GM18517 (cell line): ENCODE data around the gene GRIN2A.
"Not testable (repeated sequence)": the region's sequence is repeated elsewhere in the genome, so short reads cannot be mapped to it uniquely, and the experiment has no call there.

ENCODE experiments used
- ATAC-seq: cut with Tn5 transposase; IDR thresholded peaks from one replicate; pipeline ENCODE4 v1.9.1; 2021; ENCODE audit warnings: mild to moderate bottlenecking, moderate library complexity; ENCODE audit not compliant: unreplicated experiment

GRIN2A gene

DNA sequence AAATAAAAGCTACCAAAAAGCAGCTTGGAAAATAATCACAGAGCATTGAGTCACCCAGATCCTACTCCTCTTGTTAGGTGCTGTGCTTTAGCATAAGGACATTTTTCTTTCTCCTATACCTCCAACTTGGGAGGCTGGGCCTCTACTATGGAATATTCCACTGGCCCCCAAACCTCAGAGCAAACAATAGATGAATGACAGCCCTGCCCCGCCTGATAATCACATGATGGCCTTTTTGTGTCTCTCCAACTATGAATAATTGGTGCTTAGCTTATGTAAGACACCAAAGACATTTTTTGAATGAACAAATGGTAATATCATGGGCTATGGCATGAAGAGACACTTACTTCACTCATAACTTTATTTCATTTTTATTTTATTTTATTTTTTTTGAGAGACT is 250.2 kb downstream of the GRIN2A start:
- no peak for ATAC-seq

DNA sequence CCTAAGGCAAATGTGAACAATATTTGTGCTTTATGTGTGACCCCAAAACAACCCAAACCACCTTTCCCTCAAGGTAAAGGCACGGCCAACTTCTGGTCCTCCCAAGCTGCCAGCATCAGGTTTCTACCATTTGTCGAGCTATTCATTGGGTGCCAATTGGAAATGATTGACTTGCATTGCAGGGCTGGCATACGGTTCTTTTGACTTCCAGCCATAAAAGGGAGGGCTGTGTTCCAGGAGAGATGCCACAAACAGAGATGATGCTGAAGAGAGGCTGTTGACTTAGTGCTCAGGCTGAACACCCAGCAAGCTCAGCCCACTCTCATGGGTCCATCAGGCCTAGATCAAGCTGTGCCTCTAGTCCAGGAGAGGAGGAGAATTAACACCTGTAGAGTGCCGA is 252.4 kb downstream of the GRIN2A start:
- ATAC-seq: no peak

DNA sequence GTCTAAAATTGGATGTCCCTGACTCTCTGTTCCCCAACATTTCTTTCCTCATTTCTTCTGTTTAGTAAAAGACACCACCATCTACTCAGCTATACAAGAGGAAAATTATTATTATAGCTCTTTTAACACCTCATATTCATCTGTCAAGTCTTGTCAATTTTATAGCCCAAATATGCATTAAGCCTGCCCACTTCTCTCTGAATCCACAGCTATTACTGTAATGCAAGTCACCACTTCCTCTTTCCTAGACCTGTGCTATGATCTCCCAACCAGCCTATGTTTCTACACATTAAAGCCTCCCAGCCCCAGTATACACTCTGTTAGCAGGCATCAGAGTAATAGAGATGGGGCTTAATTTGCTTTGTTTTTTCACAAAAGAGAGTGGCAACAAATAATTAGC is 252.9 kb downstream of the GRIN2A start:
- no peak for ATAC-seq

DNA sequence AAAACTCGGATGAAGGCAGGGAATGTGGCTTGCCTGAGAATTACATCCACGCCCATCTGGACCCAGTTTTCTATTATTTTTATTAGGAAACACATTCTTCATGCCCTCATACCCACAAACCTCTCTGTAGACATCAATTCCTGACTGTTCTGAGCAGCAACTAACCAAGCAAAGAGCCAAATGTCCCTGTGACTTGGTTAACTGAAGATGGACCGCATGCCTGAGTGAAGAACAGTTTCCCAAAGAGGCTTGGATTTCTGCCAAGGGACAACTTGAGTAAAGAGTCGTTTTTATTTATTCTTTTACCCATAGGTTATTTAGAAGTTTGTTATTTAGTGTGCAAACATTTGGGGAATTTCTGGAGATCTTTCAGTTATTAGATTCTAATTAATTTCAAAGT is 259.8 kb downstream of the GRIN2A start:
- no peak for ATAC-seq

DNA sequence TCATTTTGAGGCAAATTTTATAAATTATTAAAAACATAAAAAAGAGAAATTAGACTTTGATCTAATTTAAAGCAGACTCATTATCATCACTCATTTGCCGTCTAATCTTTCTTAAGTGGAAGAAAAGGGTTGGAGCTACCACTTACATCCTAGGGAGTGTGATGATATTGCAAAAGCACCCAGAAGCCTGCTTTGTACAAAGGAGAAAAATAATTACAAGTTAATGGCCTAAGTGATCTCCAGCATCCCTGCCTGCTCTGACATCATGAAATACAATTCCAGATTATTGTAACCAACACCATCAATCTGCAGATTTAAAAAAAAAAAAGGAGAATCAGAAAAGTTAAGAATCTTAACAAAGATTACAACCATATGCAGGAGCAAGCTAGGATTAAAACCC is 260.2 kb downstream of the GRIN2A start:
- no peak for ATAC-seq

DNA sequence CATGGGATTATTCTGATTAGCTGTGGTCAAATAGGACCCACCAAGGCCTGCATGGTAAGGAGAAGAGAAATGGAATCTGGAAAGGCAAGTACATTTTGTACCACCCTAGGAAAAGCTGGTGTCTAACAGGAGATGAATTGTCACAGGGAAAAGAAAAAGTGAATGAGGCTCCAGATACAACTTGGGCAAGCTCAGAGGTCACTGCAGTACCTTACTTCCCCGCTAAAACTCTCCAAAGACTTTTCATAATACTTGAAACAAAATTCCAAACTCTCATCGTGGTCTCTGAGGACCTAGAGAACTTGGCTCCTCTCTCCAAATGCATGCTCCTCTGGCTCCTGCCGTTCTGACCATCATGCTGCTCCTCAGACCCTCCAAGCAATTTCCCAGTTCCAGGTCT is 262.8 kb downstream of the GRIN2A start:
- no peak for ATAC-seq

DNA sequence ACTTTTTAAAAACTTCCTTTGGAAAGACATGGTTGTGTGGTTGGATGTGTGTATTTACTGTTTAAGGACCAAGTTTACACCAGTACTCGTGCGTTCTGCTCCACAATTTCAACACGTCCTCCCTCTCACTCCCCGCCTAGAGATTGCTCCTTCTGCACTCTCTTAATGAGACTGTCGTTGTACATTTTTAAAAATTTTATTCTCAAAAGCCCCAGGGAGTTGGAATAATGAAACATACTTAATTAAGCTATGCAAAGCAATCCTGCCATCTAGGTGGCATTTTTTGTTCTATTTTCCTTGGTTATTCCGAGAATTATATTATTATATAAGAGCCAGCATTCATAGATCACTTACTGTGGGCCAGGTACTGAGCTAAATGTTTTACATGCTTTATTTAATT is 264.5 kb downstream of the GRIN2A start:
- no peak for ATAC-seq

DNA sequence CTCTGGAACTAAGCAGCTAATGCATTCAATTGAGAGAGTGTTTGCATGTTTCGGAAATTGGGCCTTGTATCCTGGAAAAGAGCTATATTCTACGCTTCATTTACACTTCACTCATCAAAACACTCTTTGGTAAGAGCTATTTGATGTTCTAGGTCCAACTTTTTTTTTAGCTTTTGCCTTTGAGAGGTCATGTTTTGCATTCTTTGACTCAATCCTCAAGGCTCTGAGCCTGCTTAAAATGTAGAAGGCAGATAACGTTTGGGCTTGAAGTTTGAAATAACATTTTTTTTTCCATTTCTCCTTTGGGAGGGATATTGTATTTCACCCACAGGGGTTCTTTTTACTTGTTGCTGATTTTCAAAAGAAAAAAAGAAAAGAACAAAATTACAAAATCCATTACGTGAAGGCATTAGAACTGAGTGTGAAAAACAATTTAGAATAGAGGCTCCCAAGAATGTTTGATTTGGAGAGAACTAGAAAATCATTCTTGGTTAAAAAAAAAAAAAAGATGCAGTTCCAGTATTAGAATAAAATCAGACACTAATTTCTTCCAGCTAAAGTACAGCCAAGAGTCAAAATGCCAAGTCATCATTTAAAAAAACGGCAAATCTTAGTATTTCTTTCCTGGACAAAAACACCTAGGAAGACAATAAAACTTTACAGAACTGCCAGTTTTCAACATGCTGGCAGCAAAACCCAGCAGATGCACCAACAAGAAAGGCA is 268.5 kb downstream of the GRIN2A start:
- ATAC-seq: no peak

DNA sequence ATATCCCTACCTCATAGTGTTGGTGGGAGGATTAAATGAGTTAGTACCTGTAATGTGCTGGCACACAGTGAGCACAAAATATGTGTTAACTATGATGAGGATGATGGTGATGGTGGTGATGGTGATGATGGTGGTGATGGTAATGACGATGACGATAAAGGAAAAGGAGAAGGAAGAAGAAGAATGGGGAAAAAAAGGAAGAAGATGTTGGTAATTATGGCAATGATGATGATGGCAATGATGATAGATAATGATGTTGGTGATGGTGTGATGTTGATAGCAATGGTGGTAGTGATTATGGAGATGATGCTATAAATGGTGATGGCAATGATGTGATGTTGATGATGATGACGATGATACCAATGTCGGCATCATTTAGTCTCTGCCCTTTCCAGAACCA is 270.2 kb downstream of the GRIN2A start:
- ATAC-seq: no peak

DNA sequence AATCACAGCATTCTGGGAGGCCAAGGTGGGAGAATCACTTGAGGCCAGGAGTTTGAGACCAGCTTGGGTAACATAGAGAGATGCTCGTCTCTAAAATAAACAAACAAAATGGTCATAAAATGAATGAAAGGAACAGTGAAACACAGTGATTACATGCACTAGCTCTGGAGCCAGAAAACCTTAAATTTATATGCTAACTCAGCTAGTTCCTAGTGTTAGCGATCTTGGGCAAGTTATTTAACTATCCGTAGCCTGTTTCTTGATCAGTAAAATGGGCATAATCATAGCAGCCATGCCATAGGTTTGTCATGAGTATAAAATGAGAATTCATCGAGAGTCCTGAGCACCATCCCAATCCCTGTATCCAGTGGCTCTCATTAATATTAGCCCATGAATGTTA is 271.0 kb downstream of the GRIN2A start:
- ATAC-seq: no peak

DNA sequence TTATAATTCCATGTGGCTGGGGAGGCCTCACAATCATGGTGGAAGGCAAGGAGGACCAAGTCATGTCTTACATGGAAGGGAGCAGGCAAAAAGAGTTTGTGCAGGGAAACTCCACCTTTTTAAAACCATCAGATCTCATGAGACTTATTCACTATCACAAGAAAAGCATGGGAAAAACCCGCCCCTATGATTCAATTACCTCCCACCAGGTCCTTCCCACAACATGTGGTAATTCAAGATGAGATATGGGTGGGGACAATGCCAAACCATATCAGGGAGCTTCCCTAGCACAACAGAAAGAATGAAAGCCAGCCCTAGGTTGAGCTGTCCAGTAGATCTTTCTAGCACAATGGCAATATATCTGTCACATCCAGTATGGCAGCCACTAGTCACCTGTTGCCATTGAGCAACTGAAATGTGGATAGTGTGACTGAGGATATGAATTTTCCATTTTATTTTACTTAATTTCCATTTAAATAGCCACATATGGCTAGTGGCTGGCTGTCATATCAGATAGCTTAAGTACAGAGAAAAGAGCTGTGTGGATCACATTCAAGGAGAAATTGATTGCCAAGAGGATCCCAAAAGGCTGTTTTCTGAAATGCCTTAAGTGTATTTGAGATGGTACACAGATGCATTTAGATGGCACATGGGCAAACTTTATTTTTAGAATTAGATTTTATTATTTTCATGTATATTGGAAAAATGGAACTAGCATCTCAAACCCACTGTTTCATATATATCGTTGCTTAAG is 273.0 kb downstream of the GRIN2A start:
- no peak for ATAC-seq

DNA sequence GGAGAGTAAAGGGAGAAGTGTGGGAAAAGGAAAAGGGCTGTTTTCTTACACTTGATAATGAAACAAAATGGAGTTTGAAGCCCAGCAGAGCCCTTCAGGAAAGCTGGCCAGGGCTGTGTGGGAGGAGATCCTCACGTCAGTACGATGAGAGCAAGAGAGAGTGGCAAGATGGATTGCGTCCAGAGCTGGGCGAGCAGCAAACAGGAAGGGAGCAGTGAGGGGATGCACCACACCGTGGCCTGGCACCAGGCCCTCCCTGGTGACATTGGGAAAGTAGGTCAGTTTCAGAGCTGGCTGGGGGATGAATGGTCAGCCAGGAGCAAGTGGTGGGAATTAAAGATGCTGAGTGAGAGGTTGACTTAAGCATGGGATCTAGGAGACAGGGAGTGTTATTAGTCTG is 273.6 kb downstream of the GRIN2A start:
- ATAC-seq: no peak

DNA sequence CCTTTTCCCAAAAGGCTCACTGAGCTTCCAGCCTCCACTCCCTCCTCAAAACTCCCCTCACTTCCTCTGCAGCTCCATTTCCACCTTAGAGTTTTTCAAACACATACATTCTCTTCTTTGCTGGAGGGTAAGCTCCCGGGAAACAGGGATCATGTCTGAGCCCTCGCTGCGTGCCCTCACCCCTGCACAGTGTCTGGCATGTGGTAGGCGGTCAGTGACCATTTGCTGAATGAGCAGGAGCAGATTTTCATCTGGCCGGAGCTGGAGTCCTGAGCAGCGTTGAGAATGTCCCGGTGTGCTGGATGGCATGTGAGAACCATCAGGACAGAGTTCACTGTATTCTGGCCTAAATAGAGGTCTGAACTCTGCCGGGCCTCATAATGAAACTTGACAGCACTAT is 274.5 kb downstream of the GRIN2A start:
- ATAC-seq: no peak

DNA sequence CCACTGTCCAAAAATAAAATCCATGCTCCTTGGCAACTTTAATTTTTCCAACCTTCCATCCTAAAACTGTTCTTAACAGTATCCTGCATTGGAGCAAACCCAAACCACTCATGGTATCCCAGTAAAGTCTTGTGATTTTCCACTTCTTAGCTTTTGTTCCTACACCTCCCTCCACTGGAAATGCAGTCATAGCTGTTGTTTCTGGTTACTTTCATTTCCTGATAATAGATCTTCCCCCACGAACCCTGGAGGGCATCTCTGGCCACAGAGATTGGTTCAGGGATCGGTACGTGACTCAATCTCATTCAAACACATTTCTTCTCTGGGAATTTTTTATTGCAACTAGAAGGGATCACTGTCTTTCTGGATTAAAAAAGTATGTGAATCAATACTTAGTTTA is 276.0 kb downstream of the GRIN2A start:
- no peak for ATAC-seq

DNA sequence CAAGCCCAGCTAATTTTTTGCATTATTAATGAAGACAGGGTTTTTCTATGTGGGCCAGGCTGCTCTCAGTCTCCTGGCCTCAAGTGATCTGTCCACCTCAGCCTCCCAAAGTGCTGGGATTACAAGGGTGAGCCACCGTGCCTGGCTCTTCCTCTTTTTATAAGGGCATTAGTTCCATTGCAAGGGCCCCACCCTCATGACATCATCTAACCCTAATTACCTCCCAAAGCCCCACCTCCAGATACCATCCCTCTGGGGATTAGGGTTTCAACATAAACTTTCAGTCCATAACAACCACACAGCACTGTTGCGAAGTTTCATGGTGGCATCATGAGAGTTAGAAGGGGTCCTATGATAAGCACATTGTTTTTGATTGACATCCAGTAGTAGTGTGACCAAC is 277.7 kb downstream of the GRIN2A start:
- no peak for ATAC-seq

DNA sequence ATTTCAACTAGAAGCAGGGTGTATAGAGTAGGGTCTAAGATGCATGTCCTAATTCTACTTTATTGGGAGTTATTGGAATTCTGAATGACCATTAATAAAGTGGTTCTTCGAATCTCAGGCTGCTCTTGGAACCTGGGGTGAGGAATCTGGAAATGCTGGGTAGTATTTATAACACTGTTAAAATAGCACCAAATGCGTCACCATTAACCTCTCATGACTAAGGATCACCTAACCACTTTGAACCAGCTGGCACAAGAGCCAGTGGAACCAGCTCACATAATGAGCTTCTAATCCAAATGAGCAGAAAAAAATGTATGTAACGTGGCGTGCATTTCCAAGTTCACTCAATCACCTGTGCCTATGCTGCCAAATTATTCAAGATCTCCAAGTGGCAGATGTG is 281.7 kb downstream of the GRIN2A start:
- ATAC-seq: no peak

DNA sequence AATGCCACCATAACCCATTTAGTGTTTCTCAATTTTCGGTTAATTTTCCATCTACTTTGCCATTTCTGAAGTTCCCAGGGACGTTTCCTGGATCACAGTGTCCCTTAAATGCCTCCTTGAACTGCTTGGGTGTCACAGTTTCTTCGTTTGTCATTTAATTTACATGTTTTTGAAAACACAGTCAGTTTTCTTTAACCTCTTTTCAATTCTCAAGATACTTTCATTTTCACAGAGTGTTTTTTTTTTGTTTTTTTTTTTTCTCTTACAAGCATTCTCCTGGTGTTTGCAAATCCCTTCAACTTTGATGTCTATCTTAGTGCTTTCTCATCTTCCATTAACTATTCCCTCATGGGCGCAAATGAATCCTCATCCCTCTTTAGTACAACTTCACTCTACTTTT is 283.7 kb downstream of the GRIN2A start:
- no peak for ATAC-seq

DNA sequence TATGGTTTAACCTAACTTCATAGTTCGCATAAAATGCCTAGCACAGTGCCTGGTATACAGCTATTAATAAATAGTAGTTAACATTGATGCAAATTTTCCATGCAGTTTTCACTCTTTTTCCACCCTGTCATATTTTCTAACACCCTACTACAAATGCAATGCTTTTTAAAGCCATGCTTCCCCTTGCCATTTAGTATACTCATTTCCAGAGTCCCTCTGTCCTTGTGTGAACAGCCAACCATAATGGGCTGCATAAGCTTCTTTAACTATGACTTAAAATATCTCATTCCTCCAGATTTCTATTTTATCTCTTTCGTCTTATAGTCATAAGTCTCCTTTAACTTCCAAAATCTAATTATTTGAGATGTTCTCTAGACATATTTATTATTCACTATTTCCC is 284.1 kb downstream of the GRIN2A start:
- no peak for ATAC-seq

DNA sequence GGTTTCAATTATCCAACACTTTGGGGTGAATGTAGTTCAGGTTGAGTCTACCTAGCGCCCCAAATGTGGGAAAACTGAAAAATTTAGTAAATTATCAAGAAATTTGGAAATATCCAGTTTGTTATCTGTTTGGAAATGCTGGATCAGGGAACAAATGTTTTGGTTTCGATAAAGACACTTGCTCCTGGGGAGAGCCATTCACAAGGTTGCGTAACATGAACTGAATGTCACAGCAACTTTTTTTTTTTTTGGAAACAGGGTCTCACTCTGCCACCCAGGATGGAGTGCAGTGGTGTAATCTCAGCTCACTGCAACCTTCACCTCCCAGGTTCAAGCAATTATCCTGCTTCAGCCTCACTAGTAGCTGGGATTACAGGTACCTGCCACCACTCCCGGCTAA is 286.4 kb downstream of the GRIN2A start:
- ATAC-seq: no peak

DNA sequence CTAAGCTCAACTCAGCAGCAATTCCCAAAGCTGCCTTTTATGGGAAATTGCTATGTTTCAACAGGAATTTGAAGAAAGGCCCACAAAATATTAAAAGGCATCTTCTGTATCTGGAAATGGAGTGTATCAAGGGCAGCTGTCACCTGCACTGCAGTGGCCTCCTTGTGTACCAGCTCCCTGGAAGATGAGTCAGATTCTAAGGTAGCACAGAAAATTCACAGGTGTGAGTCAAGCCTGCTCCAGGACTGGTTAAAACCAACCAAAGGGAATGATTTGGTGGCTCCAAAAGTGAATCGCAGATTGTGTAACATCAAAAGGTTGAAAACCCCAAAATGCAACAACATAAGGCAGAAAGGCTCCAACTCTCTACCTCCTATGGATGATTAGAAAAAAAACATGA is 296.4 kb downstream of the GRIN2A start:
- no peak for ATAC-seq

DNA sequence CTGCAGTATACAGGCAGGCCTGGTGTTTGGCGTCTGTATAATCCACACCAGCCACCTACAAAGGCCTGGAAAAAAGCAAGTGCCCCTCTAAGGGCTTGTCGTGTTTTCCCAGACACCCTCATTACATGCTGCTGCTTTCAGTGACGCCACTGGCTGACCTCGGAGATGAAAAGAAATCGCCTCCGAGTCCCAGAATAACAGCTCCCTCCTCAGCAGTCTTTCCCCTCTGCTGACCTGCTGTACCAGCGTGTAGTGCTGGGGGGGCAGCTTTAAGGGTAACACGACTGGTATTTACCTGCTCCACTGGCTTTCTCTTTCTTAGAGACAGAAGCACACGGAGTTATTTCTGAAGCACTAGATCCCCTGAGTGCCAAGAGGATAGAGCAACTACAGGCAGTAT is 296.8 kb downstream of the GRIN2A start:
- no peak for ATAC-seq

DNA sequence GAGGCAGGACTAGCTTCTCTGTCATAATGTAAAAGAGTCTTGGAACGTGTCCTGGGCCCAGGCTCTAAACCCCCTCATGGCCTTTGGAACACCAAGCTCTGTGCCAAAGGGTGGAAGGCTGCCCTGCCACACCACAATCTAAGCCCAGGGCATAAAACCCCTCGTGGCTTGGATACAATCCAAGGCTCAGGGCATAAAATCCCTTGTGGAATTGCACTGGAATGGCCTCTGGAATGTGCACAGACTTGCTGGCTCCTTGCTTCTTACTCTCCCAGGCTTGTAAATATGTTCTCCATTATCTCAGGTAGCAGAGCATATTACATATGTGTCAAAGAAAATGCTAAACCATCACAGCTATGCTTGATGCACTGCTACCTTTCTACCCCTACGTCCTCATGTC is 306.2 kb downstream of the GRIN2A start:
- ATAC-seq: not testable (repeated sequence)

DNA sequence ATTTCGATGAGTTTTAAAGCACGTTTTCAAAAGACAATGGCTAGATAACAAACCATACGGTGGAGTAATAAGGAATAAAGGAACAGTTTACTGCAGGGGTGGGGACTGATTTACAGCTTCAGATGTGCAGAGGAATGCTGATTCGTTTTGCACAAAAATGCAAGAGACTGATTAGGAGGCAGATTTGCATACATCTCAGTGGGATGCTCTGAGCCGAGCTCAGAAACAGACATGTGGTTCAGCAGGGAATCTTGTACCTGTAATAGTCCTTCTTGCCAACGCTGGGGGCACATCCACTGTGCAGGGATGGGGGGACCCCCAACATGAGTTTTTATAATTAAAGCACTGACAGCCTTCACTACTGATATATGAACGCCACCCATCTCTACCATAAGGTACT is 308.0 kb downstream of the GRIN2A start:
- no peak for ATAC-seq
